Measurements from ENCODE around the gene C20orf144. TPM values are rescaled to one million over a fixed set of nuclear protein-coding genes. Genes with fewer than 3 reads are reported as not detected.

Gene C20orf144
- total and polyA plus RNA-seq, 11 donors = 0.13 to 0.50 (median 0.15) TPM; not detected in 8

GRCh38 chr20:33687993-33688937, 26.1 kb downstream of the C20orf144 start:
- Histone ChIP-seq H3K36me3 (no peaks in the 10 kb centered on the region), H3K4me1 (peaks cover 0 to 35% (median 14%) of the 10 kb centered on the region in 12 donors), H3K9me3 (no peaks in the 10 kb centered on the region), H3K27ac (peak overlapping the region in 3 of 12 donors; percentile 15 to 30 (median 19)), H3K4me3 (no peak overlapping the region), H3K27me3 (no peaks in the 10 kb centered on the region)
- DNase-seq = no peak
- TF ChIP-seq CTCF (IDR thresholded peaks at IDR 0.05) (no peak), POLR2A (IDR thresholded peaks at IDR 0.05) (no peak)
- intact Hi-C loops (cut with DNase I) = loop anchor here in 3 of 10 donors (5.0 to 10.0 kb wide), 2 partner anchors 34 to 307 kb away; partner anchors contain the start of genes PXMP4 (in 3 of the 3) and RALY (in 1 of the 3)
- WGBS, 4 donors = 75 to 87% (median 80%) methylated on average over 3 of the region's 3 CpGs
- ATAC-seq = no peak

GRCh38 chr20:33688938-33689424, 26.9 kb downstream of the C20orf144 start:
- no peaks in the 10 kb centered on the region for H3K27me3 ChIP-seq
- H3K4me3 ChIP-seq = no peak overlapping the region
- DNase-seq = no peak
- H3K27ac ChIP-seq = peak overlapping the region in 2 of 12 donors; percentile 19 to 30
- intact Hi-C loops (cut with DNase I) = loop anchor here in 3 of 10 donors (5.0 to 10.0 kb wide), 2 partner anchors 33 to 306 kb away; partner anchors contain the start of genes PXMP4 (in 3 of the 3) and RALY (in 1 of the 3)
- no peak for TF ChIP-seq POLR2A (IDR thresholded peaks at IDR 0.05)
- TF ChIP-seq CTCF (IDR thresholded peaks at IDR 0.05) = no peak
- H3K36me3 ChIP-seq = no peaks in the 10 kb centered on the region
- H3K9me3 ChIP-seq = no peaks in the 10 kb centered on the region
- 48 to 65% (median 60%) methylated on average over 3 of the region's 3 CpGs for WGBS, 4 donors
- ATAC-seq = no peak
- peaks cover 0 to 37% (median 15%) of the 10 kb centered on the region in 12 donors for H3K4me1 ChIP-seq

GRCh38 chr20:33689493-33689892, 27.4 kb downstream of the C20orf144 start:
- Histone ChIP-seq H3K9me3 (no peaks in the 10 kb centered on the region), H3K36me3 (no peaks in the 10 kb centered on the region), H3K27me3 (no peaks in the 10 kb centered on the region), H3K4me1 (peaks cover 0 to 36% (median 15%) of the 10 kb centered on the region in 12 donors), H3K4me3 (no peak overlapping the region), H3K27ac (peak overlapping the region in 2 of 12 donors; percentile 6 to 19)
- ATAC-seq (no peak), DNase-seq (no peak)
- WGBS, 4 donors = 78 to 100% (median 91%) methylated on average over 1 of the region's 1 CpG
- TF ChIP-seq POLR2A (IDR thresholded peaks at IDR 0.05) (no peak), CTCF (IDR thresholded peaks at IDR 0.05) (no peak)
- intact Hi-C loops (cut with DNase I) = loop anchor here in 3 of 10 donors (5.0 to 10.0 kb wide), 2 partner anchors 33 to 305 kb away; partner anchors contain the start of genes PXMP4 (in 3 of the 3) and RALY (in 1 of the 3)

GRCh38 chr20:33689973-33690372, 27.8 kb downstream of the C20orf144 start:
- TF ChIP-seq CTCF (IDR thresholded peaks at IDR 0.05) = no peak
- no peak for TF ChIP-seq POLR2A (IDR thresholded peaks at IDR 0.05)
- DNase-seq (no peak), ATAC-seq (no peak)
- no peak overlapping the region for H3K4me3 ChIP-seq
- 36 to 42% (median 39%) methylated on average over 4 of the region's 4 CpGs for WGBS, 4 donors
- no peaks in the 10 kb centered on the region for H3K27me3 ChIP-seq
- intact Hi-C loops (cut with DNase I) = loop anchor here in 4 of 10 donors (5.0 to 10.0 kb wide), 3 partner anchors 32 to 305 kb away; partner anchors contain the start of genes PXMP4 (in 3 of the 4) and RALY (in 1 of the 4)
- peaks cover 0 to 32% (median 13%) of the 10 kb centered on the region in 12 donors for H3K4me1 ChIP-seq
- H3K27ac ChIP-seq = peak overlapping the region in 1 of 12 donors; percentile 6
- H3K9me3 ChIP-seq = no peaks in the 10 kb centered on the region
- no peaks in the 10 kb centered on the region for H3K36me3 ChIP-seq
